HepG2 (cell line): ENCODE results near the gene DENND4A. TPM values are rescaled to one million over a fixed set of nuclear protein-coding genes. Genes with fewer than 3 reads are reported as not detected.

Source experiments
- MAZ ChIP-seq, 2 experiments: sonication (generic) in 1 of 2; formaldehyde crosslinking in 1 of 2; IDR thresholded peaks; 2 replicates each; pipeline versions ENCODE4 v1.5.0 to v1.6.1; 2012 to 2020; ENCODE audit warnings: low read depth in 2 of 2, mild to moderate bottlenecking in 2 of 2, borderline replicate concordance in 1 of 2, improper control_type of control experiment in 1 of 2, low read length in 1 of 2, missing genetic modification reagents in 1 of 2, moderate library complexity in 1 of 2
- RFXANK ChIP-seq: IDR thresholded peaks from 2 replicates; pipeline ENCODE4 v1.6.1; 2016
- SMC3 ChIP-seq: IDR thresholded peaks from 2 replicates; pipeline ENCODE4 v1.6.1; 2011; ENCODE audit warnings: low read length, improper control_type of control experiment
- SSRP1 ChIP-seq: IDR thresholded peaks from 2 replicates; pipeline ENCODE4 v1.6.1; 2016; ENCODE audit warnings: control low read depth
- STAG1 ChIP-seq: sonication (generic); formaldehyde crosslinking; IDR thresholded peaks from 2 replicates; pipeline ENCODE4 v1.4.0; 2020; ENCODE audit warnings: missing genetic modification reagents
- ZNF543 ChIP-seq: sonication (generic); formaldehyde crosslinking; IDR thresholded peaks from 2 replicates; pipeline ENCODE4 v1.4.0; 2020; ENCODE audit warnings: mild to moderate bottlenecking, missing genetic modification reagents
- ZNF552 ChIP-seq: sonication (generic); formaldehyde crosslinking; IDR thresholded peaks from 2 replicates; pipeline ENCODE4 v1.9.0; 2022; ENCODE audit warnings: missing genetic modification reagents, mild to moderate bottlenecking, borderline replicate concordance
- ZNF839 ChIP-seq: sonication (generic); formaldehyde crosslinking; IDR thresholded peaks from 2 replicates; pipeline ENCODE4 v1.4.0; 2020; ENCODE audit warnings: missing genetic modification reagents, mild to moderate bottlenecking, borderline replicate concordance
- ZNF850 ChIP-seq: sonication (generic); formaldehyde crosslinking; conservative IDR thresholded peaks from 2 replicates; pipeline ENCODE4 v1.9.0; 2021; ENCODE audit warnings: mild to moderate bottlenecking, missing genetic modification reagents
- ZSCAN22 ChIP-seq: sonication (generic); formaldehyde crosslinking; IDR thresholded peaks from 2 replicates; pipeline ENCODE4 v1.4.0; 2020; ENCODE audit warnings: mild to moderate bottlenecking, missing genetic modification reagents
- polyA plus RNA-seq, 8 experiments: library from polyadenylated mRNA; depleted of rRNA in 3 of 8; stranded (reverse) in 7 of 8; unstranded in 1 of 8; fragments of >200 nt; fragmentation: Illumina TruSeq in 4 of 8; extraction: Trizol in 4 of 8; gene quantifications; 2 replicates each; pipeline versions ENCODE4 v1.2.1 to v1.2.3, GENCODE V29; 2011 to 2016; ENCODE audit warnings: low read depth in 4 of 8, missing spikeins in 1 of 8, mixed read lengths in 1 of 8; ENCODE audit not compliant: insufficient read depth in 1 of 8
- total RNA-seq, 5 experiments: library from RNA; depleted of rRNA; stranded (reverse); fragments of >200 nt; fragmentation: Illumina TruSeq; extraction: Trizol; gene quantifications; 2 replicates each; pipeline ENCODE4 v1.2.3, GENCODE V29; 2016; ENCODE audit warnings: low read depth in 1 of 5
- TF ChIP-seq, protein P1 (sequence below): sonication (generic); formaldehyde crosslinking; IDR thresholded peaks from 2 replicates; pipeline ENCODE4 v1.5.0; 2020; ENCODE audit warnings: missing genetic modification reagents
- TF ChIP-seq, protein P2 (sequence below): sonication (generic); formaldehyde crosslinking; conservative IDR thresholded peaks from 2 replicates; pipeline ENCODE4 v1.4.0; 2020; ENCODE audit warnings: missing genetic modification reagents
- TF ChIP-seq, protein P3 (sequence below): sonication (generic); formaldehyde crosslinking; IDR thresholded peaks from 2 replicates; pipeline ENCODE4 v1.4.0; 2020; ENCODE audit warnings: mild to moderate bottlenecking, missing genetic modification reagents
- TF ChIP-seq, protein P4 (sequence below): sonication (generic); formaldehyde crosslinking; IDR thresholded peaks from 2 replicates; pipeline ENCODE4 v1.4.0; 2020; ENCODE audit warnings: missing genetic modification reagents
- TF ChIP-seq, protein P5 (sequence below): sonication (generic); formaldehyde crosslinking; IDR thresholded peaks from 2 replicates; pipeline ENCODE4 v1.4.0; 2020; ENCODE audit warnings: mild to moderate bottlenecking, missing genetic modification reagents
- TF ChIP-seq, protein P6 (sequence below): IDR thresholded peaks from 2 replicates; pipeline ENCODE4 v1.6.1; 2016; ENCODE audit warnings: control low read depth
- TF ChIP-seq, protein P7 (sequence below): sonication (generic); formaldehyde crosslinking; IDR thresholded peaks from 2 replicates; pipeline ENCODE4 v1.9.0; 2021; ENCODE audit warnings: missing genetic modification reagents, borderline replicate concordance
- TF ChIP-seq, protein P8 (sequence below): IDR thresholded peaks from 2 replicates; pipeline ENCODE4 v1.6.1; 2016; ENCODE audit warnings: mild to moderate bottlenecking

Gene DENND4A
- total and polyA plus RNA-seq, 2 of the 13 experiments (the other 11 are each of a cell fraction or from before 2014, with no cell fraction given): 13.2 to 18.6 TPM

DNA sequence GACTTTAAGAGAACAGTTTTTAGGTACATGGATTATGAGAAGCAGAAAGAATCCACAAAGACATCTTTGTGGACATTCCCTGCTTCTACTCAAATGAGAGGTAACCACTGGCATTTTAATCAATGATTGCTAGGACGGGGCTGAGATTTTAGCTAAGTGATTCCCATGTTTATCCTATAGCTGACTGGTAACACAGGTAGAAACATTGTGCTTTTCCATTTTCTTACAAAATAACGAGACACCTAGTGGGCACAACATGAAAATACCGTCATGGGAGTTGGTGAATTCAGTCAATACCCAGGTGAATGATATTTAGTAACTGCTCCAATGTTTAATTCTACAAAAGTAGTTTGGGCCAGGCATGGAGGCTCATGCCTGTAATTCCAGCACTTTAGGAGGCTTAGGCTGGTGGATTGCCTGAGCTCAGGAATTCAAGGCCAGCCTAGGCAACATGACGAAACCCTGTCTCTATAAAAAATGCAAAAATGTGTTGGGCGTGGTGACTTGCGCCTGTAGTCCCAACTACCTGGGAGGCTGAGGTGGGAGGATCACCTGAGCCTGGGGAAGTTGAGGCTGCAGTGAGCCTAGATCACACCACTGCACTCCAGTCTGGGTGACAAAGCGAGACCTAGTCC lies 37.2 kb upstream of the DENND4A start (continued):
- TF ChIP-seq ZNF839 (no peak), SMC3 (peak; percentile 37; the same call in 1 of the 2 replicates), ZNF543 (CRISPR knock-in tag) (0 out of 2 replicates have a peak, but pooled peaks have one; percentile 4), ZSCAN22 (no peak), SSRP1 (CRISPR knock-in tag) (no peak), ZNF850 (CRISPR knock-in tag) (no peak), ZNF552 (CRISPR knock-in tag) (no peak), STAG1 (CRISPR knock-in tag) (peak; percentile 61), RFXANK (CRISPR knock-in tag) (no peak), MAZ (IDR thresholded peaks at IDR 0.05; ENCODE audit: borderline replicate concordance, low read depth, low read length) (no peak), MAZ (CRISPR knock-in tag; IDR thresholded peaks at IDR 0.05; ENCODE audit: low read depth) (0 out of 2 replicates have a peak, but pooled peaks have one; percentile 21)
- TF ChIP-seq, protein P1, sequence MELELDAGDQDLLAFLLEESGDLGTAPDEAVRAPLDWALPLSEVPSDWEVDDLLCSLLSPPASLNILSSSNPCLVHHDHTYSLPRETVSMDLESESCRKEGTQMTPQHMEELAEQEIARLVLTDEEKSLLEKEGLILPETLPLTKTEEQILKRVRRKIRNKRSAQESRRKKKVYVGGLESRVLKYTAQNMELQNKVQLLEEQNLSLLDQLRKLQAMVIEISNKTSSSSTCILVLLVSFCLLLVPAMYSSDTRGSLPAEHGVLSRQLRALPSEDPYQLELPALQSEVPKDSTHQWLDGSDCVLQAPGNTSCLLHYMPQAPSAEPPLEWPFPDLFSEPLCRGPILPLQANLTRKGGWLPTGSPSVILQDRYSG: no peak
- TF ChIP-seq, protein P2, sequence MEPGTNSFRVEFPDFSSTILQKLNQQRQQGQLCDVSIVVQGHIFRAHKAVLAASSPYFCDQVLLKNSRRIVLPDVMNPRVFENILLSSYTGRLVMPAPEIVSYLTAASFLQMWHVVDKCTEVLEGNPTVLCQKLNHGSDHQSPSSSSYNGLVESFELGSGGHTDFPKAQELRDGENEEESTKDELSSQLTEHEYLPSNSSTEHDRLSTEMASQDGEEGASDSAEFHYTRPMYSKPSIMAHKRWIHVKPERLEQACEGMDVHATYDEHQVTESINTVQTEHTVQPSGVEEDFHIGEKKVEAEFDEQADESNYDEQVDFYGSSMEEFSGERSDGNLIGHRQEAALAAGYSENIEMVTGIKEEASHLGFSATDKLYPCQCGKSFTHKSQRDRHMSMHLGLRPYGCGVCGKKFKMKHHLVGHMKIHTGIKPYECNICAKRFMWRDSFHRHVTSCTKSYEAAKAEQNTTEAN (CRISPR knock-in tag): no peak
- TF ChIP-seq, protein P3, sequence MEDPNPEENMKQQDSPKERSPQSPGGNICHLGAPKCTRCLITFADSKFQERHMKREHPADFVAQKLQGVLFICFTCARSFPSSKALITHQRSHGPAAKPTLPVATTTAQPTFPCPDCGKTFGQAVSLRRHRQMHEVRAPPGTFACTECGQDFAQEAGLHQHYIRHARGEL (CRISPR knock-in tag): no peak
- TF ChIP-seq, protein P4, sequence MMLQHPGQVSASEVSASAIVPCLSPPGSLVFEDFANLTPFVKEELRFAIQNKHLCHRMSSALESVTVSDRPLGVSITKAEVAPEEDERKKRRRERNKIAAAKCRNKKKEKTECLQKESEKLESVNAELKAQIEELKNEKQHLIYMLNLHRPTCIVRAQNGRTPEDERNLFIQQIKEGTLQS (CRISPR knock-in tag): no peak
- TF ChIP-seq, protein P5, sequence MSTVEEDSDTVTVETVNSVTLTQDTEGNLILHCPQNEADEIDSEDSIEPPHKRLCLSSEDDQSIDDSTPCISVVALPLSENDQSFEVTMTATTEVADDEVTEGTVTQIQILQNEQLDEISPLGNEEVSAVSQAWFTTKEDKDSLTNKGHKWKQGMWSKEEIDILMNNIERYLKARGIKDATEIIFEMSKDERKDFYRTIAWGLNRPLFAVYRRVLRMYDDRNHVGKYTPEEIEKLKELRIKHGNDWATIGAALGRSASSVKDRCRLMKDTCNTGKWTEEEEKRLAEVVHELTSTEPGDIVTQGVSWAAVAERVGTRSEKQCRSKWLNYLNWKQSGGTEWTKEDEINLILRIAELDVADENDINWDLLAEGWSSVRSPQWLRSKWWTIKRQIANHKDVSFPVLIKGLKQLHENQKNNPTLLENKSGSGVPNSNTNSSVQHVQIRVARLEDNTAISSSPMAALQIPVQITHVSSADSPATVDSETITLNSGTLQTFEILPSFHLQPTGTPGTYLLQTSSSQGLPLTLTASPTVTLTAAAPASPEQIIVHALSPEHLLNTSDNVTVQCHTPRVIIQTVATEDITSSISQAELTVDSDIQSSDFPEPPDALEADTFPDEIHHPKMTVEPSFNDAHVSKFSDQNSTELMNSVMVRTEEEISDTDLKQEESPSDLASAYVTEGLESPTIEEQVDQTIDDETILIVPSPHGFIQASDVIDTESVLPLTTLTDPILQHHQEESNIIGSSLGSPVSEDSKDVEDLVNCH (CRISPR knock-in tag): no peak
- TF ChIP-seq, protein P6, sequence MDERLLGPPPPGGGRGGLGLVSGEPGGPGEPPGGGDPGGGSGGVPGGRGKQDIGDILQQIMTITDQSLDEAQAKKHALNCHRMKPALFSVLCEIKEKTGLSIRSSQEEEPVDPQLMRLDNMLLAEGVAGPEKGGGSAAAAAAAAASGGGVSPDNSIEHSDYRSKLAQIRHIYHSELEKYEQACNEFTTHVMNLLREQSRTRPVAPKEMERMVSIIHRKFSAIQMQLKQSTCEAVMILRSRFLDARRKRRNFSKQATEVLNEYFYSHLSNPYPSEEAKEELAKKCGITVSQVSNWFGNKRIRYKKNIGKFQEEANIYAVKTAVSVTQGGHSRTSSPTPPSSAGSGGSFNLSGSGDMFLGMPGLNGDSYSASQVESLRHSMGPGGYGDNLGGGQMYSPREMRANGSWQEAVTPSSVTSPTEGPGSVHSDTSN: no peak
- TF ChIP-seq, protein P7, sequence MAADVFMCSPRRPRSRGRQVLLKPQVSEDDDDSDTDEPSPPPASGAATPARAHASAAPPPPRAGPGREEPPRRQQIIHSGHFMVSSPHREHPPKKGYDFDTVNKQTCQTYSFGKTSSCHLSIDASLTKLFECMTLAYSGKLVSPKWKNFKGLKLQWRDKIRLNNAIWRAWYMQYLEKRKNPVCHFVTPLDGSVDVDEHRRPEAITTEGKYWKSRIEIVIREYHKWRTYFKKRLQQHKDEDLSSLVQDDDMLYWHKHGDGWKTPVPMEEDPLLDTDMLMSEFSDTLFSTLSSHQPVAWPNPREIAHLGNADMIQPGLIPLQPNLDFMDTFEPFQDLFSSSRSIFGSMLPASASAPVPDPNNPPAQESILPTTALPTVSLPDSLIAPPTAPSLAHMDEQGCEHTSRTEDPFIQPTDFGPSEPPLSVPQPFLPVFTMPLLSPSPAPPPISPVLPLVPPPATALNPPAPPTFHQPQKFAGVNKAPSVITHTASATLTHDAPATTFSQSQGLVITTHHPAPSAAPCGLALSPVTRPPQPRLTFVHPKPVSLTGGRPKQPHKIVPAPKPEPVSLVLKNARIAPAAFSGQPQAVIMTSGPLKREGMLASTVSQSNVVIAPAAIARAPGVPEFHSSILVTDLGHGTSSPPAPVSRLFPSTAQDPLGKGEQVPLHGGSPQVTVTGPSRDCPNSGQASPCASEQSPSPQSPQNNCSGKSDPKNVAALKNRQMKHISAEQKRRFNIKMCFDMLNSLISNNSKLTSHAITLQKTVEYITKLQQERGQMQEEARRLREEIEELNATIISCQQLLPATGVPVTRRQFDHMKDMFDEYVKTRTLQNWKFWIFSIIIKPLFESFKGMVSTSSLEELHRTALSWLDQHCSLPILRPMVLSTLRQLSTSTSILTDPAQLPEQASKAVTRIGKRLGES (CRISPR knock-in tag): no peak
- TF ChIP-seq, protein P8, sequence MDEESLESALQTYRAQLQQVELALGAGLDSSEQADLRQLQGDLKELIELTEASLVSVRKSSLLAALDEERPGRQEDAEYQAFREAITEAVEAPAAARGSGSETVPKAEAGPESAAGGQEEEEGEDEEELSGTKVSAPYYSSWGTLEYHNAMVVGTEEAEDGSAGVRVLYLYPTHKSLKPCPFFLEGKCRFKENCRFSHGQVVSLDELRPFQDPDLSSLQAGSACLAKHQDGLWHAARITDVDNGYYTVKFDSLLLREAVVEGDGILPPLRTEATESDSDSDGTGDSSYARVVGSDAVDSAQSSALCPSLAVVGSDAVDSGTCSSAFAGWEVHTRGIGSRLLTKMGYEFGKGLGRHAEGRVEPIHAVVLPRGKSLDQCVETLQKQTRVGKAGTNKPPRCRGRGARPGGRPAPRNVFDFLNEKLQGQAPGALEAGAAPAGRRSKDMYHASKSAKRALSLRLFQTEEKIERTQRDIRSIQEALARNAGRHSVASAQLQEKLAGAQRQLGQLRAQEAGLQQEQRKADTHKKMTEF (CRISPR knock-in tag): no peak
